ENCODE results near the gene SPECC1. TPM values are rescaled to one million over a fixed set of nuclear protein-coding genes. Genes with fewer than 3 reads are reported as not detected.

SPECC1 gene
- total and polyA plus RNA-seq, 2 donors (not counting 3 experiments of a cell fraction or from before 2014, with no cell fraction given): 5.3 to 20.4 TPM

GRCh38 chr17:20091174-20092029, 82.2 kb downstream of the SPECC1 start:
- ChIA-PET POLR2A (no interaction called here), CTCF (interaction anchor here (1.2 to 1.6 kb wide), 2 partner anchors 81 to 98 kb away, joined by 3 to 5 read pairs; no protein-coding TSS in a partner anchor)
- TF ChIP-seq GATA2 (IDR thresholded peaks at IDR 0.05; ENCODE audit: insufficient read depth, insufficient read length, low read depth, low read length): no peak
- no peak for TF ChIP-seq MYC (IDR thresholded peaks at IDR 0.05; ENCODE audit: low read depth, low read length)
- no peak for TF ChIP-seq EZH2 (IDR thresholded peaks at IDR 0.05; ENCODE audit: borderline replicate concordance, low read depth, low read length, severe bottlenecking)
- no peak for TF ChIP-seq CTCF (IDR thresholded peaks at IDR 0.05; ENCODE audit: extremely low read depth in 1 of 2, insufficient read depth in 1 of 2, low read depth in 1 of 2, low read length in 2 of 2)
- no peak for TF ChIP-seq JUN (IDR thresholded peaks at IDR 0.05; ENCODE audit: borderline replicate concordance, insufficient read depth, insufficient read length, low read depth)
- TF ChIP-seq FOS (IDR thresholded peaks at IDR 0.05; ENCODE audit: borderline replicate concordance, insufficient read depth, low read length): no peak
- no peak for TF ChIP-seq POLR2A (IDR thresholded peaks at IDR 0.05; ENCODE audit: low read depth, low read length)
- Histone ChIP-seq H3K4me3 (replicated peaks in 1 of 3; ENCODE audit: insufficient read depth in 1 of 3, low read depth in 1 of 3, low read length in 3 of 3) (no peak overlapping the region), H3K9me1 (replicated peaks; ENCODE audit: control insufficient read depth, extremely low read depth, insufficient read depth, low read length) (no peaks in the 10 kb centered on the region), H3K79me2 (ENCODE audit: control insufficient read depth, insufficient read depth, low read length) (no peaks in the 10 kb centered on the region), H3K27me3 (ENCODE audit: control insufficient read depth in 2 of 2, insufficient read depth in 2 of 2, low read length in 2 of 2) (peaks cover 2 to 8% of the 10 kb centered on the region in 2 experiments), H2AFZ (ENCODE audit: low read depth, low read length) (no peak overlapping the region), H3K9me3 (replicated peaks; ENCODE audit: control insufficient read depth, insufficient read depth, low read length) (no peaks in the 10 kb centered on the region), H3K4me2 (ENCODE audit: insufficient read depth, low read length) (no peak overlapping the region), H3K36me3 (ENCODE audit: control insufficient read depth in 2 of 2, extremely low read depth in 1 of 2, insufficient read depth in 2 of 2, low read length in 2 of 2) (no peaks in the 10 kb centered on the region), H3K27ac (ENCODE audit: insufficient read depth, low read depth, low read length) (no peak overlapping the region), H3K9ac (replicated peaks; ENCODE audit: extremely low read depth, insufficient read depth, low read length) (no peak overlapping the region), H3K4me1 (ENCODE audit: control insufficient read depth, extremely low read depth, insufficient read depth, low read length) (no peaks in the 10 kb centered on the region), H4K20me1 (replicated peaks; ENCODE audit: control insufficient read depth, extremely low read depth, insufficient read depth, low read length) (no peaks in the 10 kb centered on the region)
- dilution Hi-C loops (cut with MboI; ENCODE audit: extremely low pct_ligation_motif_present, low sequenced_read_pairs): no loop called here
- FAIRE-seq (no peak), DNase-seq (ENCODE audit: low read depth, low spot score) (no peak)
- no TSS peak for BruUV-seq (replicated peaks)
- intact Hi-C loops (cut with micrococcal nuclease): no loop called here
